GM23338 (cell line): ENCODE data around the gene FGF8. TPM values are rescaled to one million over a fixed set of nuclear protein-coding genes. Genes with fewer than 3 reads are reported as not detected.

Experiments
- ATAC-seq: fragments of 200-7000 bp; cut with Tn5 transposase; 3 replicates; pipeline ENCODE4 v1.9.1; 2020
- DNase-seq: peaks from one replicate; pipeline ENCODE4 v3.0.0-alpha.2; 2015; ENCODE audit warnings: low spot score
- H2AFZ ChIP-seq: fragments of 200-600 bp; sonication (generic); 2 replicates; pipeline ENCODE4 v1.8.0; 2016; ENCODE audit warnings: antibody characterized with exemption, mild to moderate bottlenecking, moderate library complexity
- H3F3A ChIP-seq: fragments of 200-600 bp; sonication (generic); replicated peaks from 2 replicates; pipeline ENCODE4 v1.8.0; 2017; ENCODE audit warnings: antibody characterized with exemption, mixed run types, low read depth
- H3K27ac ChIP-seq: fragments of 200-600 bp; sonication (generic); 2 replicates; pipeline ENCODE4 v1.6.1; 2016; ENCODE audit warnings: low read depth
- H3K27me3 ChIP-seq: fragments of 200-600 bp; sonication (generic); 2 replicates; pipeline ENCODE4 v1.8.0; 2016; ENCODE audit warnings: mild to moderate bottlenecking, mixed run types, moderate library complexity; ENCODE audit not compliant: insufficient read depth
- H3K36me3 ChIP-seq: fragments of 200-600 bp; sonication (generic); 2 replicates; pipeline ENCODE4 v1.8.0; 2016; ENCODE audit warnings: mild to moderate bottlenecking; ENCODE audit not compliant: insufficient read depth
- H3K4me1 ChIP-seq: fragments of 200-600 bp; sonication (generic); 2 replicates; pipeline ENCODE4 v1.8.0; 2016; ENCODE audit warnings: mild to moderate bottlenecking, moderate library complexity; ENCODE audit not compliant: insufficient read depth
- H3K4me2 ChIP-seq: fragments of 200-600 bp; sonication (generic); 2 replicates; pipeline ENCODE4 v1.7.1; 2017; ENCODE audit warnings: mixed run types
- H3K4me3 ChIP-seq: fragments of 200-600 bp; sonication (generic); 2 replicates; pipeline ENCODE4 v1.6.1; 2016; ENCODE audit warnings: mixed run types
- H3K79me2 ChIP-seq: fragments of 200-600 bp; sonication (generic); replicated peaks from 2 replicates; pipeline ENCODE4 v1.8.0; 2017; ENCODE audit warnings: mild to moderate bottlenecking; ENCODE audit not compliant: insufficient read depth
- H3K9me2 ChIP-seq: fragments of 200-600 bp; sonication (generic); 2 replicates; pipeline ENCODE4 v1.8.0; 2017; ENCODE audit not compliant: insufficient read depth
- H4K20me1 ChIP-seq: fragments of 200-600 bp; sonication (generic); replicated peaks from 2 replicates; pipeline ENCODE4 v1.8.0; 2017; ENCODE audit warnings: mild to moderate bottlenecking; ENCODE audit not compliant: insufficient read depth
- H3K27ac Mint-ChIP-seq: 2 replicates; pipeline ENCODE4 v1.8.0; 2020; ENCODE audit warnings: inconsistent platforms, mild to moderate bottlenecking, moderate library complexity, mixed read lengths
- H3K27me3 Mint-ChIP-seq: 3 replicates; pipeline ENCODE4 v1.8.0; 2022; ENCODE audit warnings: low read depth, mild to moderate bottlenecking, moderate library complexity, mixed read lengths, inconsistent platforms; ENCODE audit not compliant: insufficient read depth, poor library complexity
- H3K36me3 Mint-ChIP-seq: 3 replicates; pipeline ENCODE4 v1.8.0; 2021; ENCODE audit warnings: low read depth, mild to moderate bottlenecking, inconsistent platforms, moderate library complexity, mixed read lengths
- H3K4me1 Mint-ChIP-seq: 3 replicates; pipeline ENCODE4 v1.8.0; 2020; ENCODE audit warnings: mild to moderate bottlenecking, inconsistent platforms, mixed read lengths
- H3K4me3 Mint-ChIP-seq: 3 replicates; pipeline ENCODE4 v1.8.0; 2021; ENCODE audit warnings: moderate library complexity, mild to moderate bottlenecking, inconsistent platforms, mixed read lengths
- H3K9me3 Mint-ChIP-seq: 3 replicates; pipeline ENCODE4 v1.8.0; 2020; ENCODE audit warnings: moderate library complexity, mild to moderate bottlenecking, inconsistent platforms, mixed read lengths
- CREB1 ChIP-seq: fragments of 250-450 bp; sonication (Bioruptor Pico); IDR thresholded peaks from 2 replicates; pipeline ENCODE4 v1.5.0; 2020; ENCODE audit warnings: low read depth, mild to moderate bottlenecking, moderate library complexity
- EZH2 ChIP-seq: fragments of 200-600 bp; sonication (generic); IDR thresholded peaks from one replicate; pipeline ENCODE4 v1.8.0; 2017; ENCODE audit warnings: antibody characterized with exemption, mild to moderate bottlenecking, low read depth; ENCODE audit not compliant: unreplicated experiment
- EZH2phosphoT487 ChIP-seq: fragments of 200-600 bp; sonication (generic); IDR thresholded peaks from one replicate; pipeline ENCODE4 v1.8.1; 2018; ENCODE audit warnings: antibody characterized with exemption; ENCODE audit not compliant: unreplicated experiment
- JUNB ChIP-seq: IDR thresholded peaks from one replicate; pipeline ENCODE4 v1.6.1; 2016; ENCODE audit warnings: antibody characterized with exemption; ENCODE audit not compliant: unreplicated experiment
- NANOG ChIP-seq: IDR thresholded peaks from 2 replicates; pipeline ENCODE4 v1.6.1; 2016; ENCODE audit warnings: antibody characterized with exemption, borderline replicate concordance
- ZNF114 ChIP-seq: fragments of 250-450 bp; sonication (Bioruptor Pico); IDR thresholded peaks from 2 replicates; pipeline ENCODE4 v1.5.0; 2020; ENCODE audit warnings: mild to moderate bottlenecking, moderate library complexity
- ZNF331 ChIP-seq: fragments of 250-450 bp; sonication (Bioruptor Pico); IDR thresholded peaks from 2 replicates; pipeline ENCODE4 v1.5.0; 2020; ENCODE audit warnings: low read depth, mild to moderate bottlenecking, moderate library complexity
- polyA plus RNA-seq: library from polyadenylated mRNA; unstranded; fragments of >200 nt; fragmentation: Nextera tagmentation; extraction: Ambion mirVana; gene quantifications from 2 replicates; pipeline ENCODE4 v1.2.1, GENCODE V29; 2016
- total RNA-seq: library from RNA; depleted of rRNA; stranded (reverse); fragments of >200 nt; shearing (Covaris generic); gene quantifications from 2 replicates; pipeline ENCODE4 v1.2.3, GENCODE V29; 2014
- TF ChIP-seq, protein P1 (sequence below): fragments of 250-450 bp; sonication (Bioruptor Pico); IDR thresholded peaks from 2 replicates; pipeline ENCODE4 v1.5.0; 2020; ENCODE audit warnings: mild to moderate bottlenecking, moderate library complexity

The FGF8 gene
- total and polyA plus RNA-seq, 2 experiments from 2014 or later: 1.6 to 6.2 TPM

DNA sequence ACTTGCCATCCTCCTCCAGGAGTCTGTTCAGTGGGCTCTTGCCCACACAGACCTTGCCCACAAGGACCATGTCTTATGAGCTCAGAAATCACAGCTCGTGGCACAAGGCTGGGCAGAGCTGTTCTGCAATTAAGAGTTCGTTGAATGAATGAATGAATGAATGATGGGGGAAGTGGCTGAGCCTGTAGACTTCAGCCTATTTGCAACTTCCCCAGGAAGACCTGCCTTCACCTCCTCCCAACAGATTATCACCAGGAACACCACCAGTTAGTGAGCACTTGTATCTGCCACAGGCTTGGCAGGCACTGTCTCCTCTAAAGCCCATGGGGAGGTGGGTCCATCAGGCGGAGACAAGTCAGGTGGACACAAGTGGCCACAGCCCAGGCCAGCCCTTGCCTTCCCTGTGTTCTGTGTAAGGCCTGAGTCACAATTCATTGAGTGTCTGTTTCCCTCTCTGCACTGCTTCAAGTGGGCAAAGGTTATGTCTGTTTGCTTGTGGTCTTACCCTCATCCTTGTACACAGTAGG is 1.8 kb upstream of the FGF8 start (continued):
- no peak for TF ChIP-seq CREB1 (CRISPR knock-in tag)
- no peak for TF ChIP-seq EZH2
- TF ChIP-seq EZH2phosphoT487: no peak
- TF ChIP-seq ZNF331 (CRISPR knock-in tag): no peak
- TF ChIP-seq, protein P1, sequence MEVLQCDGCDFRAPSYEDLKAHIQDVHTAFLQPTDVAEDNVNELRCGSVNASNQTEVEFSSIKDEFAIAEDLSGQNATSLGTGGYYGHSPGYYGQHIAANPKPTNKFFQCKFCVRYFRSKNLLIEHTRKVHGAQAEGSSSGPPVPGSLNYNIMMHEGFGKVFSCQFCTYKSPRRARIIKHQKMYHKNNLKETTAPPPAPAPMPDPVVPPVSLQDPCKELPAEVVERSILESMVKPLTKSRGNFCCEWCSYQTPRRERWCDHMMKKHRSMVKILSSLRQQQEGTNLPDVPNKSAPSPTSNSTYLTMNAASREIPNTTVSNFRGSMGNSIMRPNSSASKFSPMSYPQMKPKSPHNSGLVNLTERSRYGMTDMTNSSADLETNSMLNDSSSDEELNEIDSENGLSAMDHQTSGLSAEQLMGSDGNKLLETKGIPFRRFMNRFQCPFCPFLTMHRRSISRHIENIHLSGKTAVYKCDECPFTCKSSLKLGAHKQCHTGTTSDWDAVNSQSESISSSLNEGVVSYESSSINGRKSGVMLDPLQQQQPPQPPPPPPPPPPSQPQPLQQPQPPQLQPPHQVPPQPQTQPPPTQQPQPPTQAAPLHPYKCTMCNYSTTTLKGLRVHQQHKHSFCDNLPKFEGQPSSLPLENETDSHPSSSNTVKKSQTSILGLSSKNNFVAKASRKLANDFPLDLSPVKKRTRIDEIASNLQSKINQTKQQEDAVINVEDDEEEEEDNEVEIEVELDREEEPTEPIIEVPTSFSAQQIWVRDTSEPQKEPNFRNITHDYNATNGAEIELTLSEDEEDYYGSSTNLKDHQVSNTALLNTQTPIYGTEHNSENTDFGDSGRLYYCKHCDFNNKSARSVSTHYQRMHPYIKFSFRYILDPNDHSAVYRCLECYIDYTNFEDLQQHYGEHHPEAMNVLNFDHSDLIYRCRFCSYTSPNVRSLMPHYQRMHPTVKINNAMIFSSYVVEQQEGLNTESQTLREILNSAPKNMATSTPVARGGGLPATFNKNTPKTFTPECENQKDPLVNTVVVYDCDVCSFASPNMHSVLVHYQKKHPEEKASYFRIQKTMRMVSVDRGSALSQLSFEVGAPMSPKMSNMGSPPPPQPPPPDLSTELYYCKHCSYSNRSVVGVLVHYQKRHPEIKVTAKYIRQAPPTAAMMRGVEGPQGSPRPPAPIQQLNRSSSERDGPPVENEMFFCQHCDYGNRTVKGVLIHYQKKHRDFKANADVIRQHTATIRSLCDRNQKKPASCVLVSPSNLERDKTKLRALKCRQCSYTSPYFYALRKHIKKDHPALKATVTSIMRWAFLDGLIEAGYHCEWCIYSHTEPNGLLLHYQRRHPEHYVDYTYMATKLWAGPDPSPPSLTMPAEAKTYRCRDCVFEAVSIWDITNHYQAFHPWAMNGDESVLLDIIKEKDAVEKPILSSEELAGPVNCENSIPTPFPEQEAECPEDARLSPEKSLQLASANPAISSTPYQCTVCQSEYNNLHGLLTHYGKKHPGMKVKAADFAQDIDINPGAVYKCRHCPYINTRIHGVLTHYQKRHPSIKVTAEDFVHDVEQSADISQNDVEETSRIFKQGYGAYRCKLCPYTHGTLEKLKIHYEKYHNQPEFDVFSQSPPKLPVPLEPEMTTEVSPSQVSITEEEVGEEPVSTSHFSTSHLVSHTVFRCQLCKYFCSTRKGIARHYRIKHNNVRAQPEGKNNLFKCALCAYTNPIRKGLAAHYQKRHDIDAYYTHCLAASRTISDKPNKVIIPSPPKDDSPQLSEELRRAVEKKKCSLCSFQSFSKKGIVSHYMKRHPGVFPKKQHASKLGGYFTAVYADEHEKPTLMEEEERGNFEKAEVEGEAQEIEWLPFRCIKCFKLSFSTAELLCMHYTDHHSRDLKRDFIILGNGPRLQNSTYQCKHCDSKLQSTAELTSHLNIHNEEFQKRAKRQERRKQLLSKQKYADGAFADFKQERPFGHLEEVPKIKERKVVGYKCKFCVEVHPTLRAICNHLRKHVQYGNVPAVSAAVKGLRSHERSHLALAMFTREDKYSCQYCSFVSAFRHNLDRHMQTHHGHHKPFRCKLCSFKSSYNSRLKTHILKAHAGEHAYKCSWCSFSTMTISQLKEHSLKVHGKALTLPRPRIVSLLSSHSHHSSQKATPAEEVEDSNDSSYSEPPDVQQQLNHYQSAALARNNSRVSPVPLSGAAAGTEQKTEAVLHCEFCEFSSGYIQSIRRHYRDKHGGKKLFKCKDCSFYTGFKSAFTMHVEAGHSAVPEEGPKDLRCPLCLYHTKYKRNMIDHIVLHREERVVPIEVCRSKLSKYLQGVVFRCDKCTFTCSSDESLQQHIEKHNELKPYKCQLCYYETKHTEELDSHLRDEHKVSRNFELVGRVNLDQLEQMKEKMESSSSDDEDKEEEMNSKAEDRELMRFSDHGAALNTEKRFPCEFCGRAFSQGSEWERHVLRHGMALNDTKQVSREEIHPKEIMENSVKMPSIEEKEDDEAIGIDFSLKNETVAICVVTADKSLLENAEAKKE: no peak
- TF ChIP-seq NANOG: no peak
- no peak for TF ChIP-seq JUNB
- TF ChIP-seq ZNF114 (CRISPR knock-in tag): no peak

GRCh38 chr10:101776161-101776817 is 375 bp upstream of the FGF8 start:
- Histone ChIP-seq H3K36me3 (no peaks in the 10 kb centered on the region), H3K27me3 (peaks cover 75% of the 10 kb centered on the region), H3K4me3 (peak overlapping the region; percentile 63), H3K4me2 (peak overlapping the region; percentile 79), H4K20me1 (no peaks in the 10 kb centered on the region), H2AFZ (no peak overlapping the region), H3K79me2 (no peaks in the 10 kb centered on the region), H3F3A (peaks cover 27% of the 10 kb centered on the region), H3K4me1 (peaks cover 61% of the 10 kb centered on the region), H3K27ac (no peak overlapping the region), H3K9me2 (no peaks in the 10 kb centered on the region)
- no peak overlapping the region for H3K27ac Mint-ChIP-seq
- TF ChIP-seq JUNB (no peak), EZH2 (peak; percentile 58)
- H3K4me3 Mint-ChIP-seq: peak overlapping the region; percentile 70
- DNase-seq (peak; percentile 52), ATAC-seq (no peak)
- H3K4me1 Mint-ChIP-seq: peaks cover 62% of the 10 kb centered on the region
- no peaks in the 10 kb centered on the region for H3K9me3 Mint-ChIP-seq
- H3K27me3 Mint-ChIP-seq: peaks cover 75% of the 10 kb centered on the region
- peaks cover 6% of the 10 kb centered on the region for H3K36me3 Mint-ChIP-seq
